Measurements from ENCODE around the gene CKLF.
A peak's percentile ranks its signal among the peaks of the same experiment; 100 is the strongest.
"Not testable (repeated sequence)": the region's sequence is repeated elsewhere in the genome, so short reads cannot be mapped to it uniquely, and the experiment has no call there.

CKLF gene

DNA sequence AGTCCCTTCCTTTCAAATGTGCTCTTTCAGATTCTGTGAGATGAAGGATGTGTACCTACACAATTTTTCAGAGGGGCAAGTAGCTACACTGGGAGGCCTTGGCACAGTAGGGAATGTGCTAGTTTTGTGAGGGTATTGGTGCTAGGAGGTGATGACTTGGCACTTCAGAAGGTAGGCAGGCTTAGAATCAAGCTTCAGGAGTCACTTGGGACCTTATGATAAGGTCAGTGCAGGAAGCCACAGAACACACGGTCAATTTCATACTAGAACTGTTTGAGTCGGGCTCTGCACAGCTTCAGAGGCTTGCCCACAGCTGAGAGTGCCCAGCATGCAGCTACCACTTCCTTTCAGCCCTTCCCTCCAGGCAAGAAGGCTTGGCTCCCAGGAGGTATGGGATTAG, 20.0 kb downstream of the CKLF start:
- DNase-seq: no peak

DNA sequence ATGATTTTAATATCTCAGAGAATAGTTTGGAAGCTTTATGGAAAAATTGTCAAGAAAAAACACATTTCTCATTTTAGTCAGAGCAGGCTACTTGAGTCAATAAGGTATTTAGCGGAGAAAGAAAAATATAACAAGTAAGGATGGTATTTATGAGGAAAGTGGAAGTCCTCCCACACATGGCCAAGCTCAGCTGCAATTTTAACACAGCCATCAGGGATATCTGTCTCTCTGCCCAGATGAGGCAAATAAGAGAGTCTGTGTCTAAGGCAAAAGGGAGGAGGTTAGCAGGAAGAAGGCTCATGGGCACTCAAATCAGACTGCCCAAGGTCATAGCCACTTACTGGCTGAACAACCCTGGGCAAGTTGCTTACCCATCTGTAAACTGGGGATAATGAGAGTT, 21.7 kb downstream of the CKLF start:
- no peak for DNase-seq

DNA sequence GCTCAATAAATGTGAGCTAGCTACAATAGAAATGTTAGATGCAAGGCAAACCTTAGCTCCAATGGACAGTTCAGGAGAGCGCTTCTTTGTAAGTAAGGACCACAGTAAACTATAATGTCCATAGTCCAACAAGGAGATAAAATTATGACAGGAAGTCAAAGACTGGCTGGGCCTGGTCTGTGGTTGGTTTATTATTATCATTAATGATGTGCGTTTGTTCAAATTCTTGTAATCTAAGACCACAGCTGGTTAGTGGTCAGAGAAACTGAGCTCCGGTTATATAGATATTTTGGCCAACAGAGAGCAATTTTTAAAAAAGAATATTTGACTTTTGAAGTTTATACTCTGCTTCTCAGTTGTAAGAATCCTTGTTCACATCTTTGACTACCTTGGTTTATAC, 22.2 kb downstream of the CKLF start:
- DNase-seq: no peak

DNA sequence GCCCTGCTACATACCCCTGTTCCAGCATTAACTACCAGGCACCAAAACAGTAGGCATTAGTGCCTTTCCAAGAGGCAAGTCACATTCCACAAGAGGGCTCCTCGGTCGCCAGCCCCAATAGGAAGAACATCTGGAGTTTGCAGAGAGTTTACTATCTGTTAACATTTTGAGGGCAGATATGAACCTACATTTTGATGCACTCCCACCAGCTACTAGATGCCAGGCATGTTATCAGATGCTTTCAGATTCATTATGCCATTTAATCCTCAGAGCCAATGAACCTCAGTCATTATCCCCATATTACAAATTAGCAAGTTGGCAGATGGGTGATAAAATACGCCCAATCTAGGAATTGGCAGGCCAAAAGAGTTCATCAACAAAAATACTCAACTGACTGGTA, 22.7 kb downstream of the CKLF start:
- no peak for DNase-seq

DNA sequence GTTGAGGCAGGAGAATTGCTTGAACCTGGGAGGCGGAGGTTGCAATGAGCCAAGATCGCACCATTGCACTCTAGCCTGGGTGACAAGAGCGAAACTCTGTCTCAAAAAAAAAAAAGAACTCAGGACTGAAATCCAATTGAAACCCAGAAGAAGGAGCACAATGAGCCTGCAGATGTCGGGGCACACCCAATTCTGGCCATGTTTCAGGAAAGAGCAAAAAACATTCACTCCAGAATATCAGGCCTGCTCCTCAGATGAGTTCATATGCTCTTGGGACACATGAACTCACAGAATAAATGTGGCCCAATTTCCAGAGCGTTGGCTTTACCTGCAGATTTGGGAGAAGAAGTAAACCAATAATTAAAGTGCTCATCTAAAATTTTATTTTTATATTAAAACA, 23.9 kb downstream of the CKLF start:
- no peak for DNase-seq

DNA sequence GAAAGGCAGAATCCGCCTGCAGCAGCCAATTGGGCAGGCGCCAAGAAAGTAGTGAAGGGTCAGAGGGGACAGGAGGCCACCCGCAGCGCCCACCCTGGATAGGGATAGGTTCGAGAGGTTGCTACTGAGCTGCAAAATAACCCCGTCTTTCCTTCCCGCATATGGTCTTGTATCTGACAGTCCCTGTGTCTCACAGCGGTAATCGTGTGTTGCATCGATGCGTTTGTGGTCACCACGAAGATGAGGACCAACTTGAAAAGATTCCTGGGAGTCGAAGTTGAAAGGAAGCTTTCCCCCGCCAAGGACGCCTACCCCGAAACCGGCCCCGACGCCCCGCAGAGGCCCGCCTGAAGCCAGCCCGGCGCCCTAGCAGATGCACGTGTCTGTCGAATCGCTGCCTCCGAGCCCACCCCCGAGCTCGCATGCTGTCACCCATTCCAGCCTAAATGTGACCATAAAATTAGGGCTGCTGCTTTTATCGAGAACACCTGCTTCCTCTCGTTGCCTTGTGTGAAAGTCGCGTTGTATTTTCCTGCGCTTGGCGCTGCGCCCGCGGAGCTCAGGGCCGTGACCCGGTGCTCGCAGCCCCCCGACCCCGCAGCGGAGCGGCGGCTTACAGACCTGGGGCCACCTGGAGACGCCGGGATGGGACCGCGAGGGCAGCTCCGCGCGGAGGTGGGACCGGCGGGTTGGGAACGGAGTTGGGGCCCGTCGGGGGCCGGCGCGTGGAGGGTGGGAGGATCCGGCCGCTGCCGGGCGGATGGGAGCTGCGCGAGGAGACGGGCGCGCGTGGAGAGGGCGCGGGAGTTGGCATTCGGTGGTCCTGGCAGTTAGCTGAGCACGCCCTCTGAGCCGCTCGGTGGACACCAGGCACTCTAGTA, 26.5 kb downstream of the CKLF start, which contains the start of gene CMTM2:
Gene CMTM2, plus strand, starts transcription at position 813 of the 881 bp plus-strand sequence. CDS start 145 bp downstream, outside the sequence.
- peak; percentile 77 for DNase-seq

DNA sequence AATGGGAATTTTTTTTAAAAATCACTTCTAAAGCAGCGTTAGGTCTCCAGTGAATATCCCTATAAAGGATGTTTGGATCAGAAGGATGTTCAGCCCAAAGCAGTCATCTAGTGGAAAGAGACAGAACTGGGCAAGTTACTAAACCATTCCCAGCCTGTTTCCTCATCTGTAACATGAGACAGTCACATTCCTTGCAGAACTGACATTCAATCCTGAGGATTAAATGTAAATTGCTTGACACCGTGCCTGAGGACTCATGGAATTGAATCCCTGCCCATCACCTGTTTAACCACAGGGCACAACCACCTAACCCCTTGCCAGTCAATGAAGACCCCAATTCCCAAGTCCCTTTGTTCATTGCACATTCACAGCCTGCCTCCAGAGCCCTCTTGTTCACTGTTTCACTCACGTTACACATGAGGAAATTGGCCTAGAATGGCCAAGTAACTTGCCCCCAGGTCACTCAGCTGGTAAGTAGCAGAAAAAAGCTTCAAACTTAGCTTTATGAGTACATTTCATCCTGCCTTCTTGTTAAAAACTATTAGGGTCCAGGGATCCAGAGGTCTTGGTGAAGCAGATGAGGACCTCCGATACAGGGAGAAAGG, 28.3 kb downstream of the CKLF start:
- DNase-seq: peak; percentile 41

DNA sequence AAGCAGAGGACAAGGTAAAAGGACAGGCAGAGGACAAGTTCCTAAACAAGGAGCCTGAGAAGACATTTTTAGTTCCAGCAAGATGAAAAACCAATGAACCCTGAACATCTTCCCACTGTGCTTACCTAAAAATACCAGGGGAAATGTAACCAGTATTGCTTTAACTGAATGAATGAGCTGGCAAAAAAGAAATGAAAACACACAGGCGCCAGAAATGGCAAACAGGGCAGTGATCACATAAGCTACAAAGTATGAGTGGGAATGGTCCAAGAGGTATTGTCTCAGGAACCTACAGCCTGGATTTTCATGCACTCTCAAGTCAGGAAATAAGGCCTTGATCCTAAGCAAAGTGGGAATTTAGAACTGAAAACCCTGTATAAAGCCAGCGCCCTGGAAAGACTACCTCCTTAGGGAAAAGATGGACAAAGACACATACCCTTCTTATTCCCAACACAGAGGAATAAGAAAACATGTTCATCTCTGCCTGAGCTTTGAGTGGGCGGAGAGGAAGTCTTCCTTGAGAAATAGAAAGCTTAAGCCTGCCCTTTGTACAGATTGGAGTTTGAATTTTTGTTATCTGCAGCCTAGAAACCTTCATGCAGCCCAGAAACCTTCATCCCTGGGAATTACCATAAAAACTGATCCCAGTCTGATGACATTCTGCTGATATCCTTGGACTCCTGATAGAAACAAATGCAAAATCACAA, 29.0 kb downstream of the CKLF start:
- no peak for DNase-seq

DNA sequence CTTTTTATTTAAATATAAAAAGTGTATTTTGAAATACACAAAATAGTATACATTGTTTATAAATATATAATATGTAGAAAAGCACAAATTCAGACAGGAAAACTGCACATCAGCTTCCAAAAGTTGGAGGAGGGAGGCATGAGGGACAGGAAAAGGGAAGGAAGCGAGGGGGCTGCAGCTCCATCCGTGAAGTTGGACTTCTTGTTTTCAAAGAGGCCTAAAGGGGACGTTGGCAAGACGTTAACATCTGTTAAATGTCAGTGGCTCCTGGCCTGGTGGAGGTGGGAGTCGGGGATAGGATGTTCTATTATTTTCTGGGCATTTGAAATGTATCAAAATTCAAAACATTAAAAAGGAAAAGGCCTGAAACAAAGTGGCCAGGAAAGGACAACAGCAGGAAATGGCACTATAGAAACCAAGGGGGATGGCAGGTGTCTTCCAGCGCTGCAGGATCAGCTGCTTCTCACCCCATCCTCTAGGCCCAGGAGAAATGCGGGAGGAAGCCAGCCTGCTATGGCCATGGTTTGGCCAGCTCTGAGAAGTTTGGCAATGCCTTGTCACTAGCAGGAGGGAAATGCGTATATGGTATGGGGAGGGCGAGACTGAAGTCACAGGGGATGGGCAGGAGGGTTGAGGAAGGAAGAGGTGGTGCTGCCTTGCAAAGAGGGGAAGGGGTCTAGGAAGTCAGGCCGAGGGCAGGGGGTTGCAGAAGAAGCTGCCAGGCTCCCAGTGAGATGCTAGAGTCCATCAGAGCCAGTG, 33.3 kb downstream of the CKLF start:
- no peak for DNase-seq

DNA sequence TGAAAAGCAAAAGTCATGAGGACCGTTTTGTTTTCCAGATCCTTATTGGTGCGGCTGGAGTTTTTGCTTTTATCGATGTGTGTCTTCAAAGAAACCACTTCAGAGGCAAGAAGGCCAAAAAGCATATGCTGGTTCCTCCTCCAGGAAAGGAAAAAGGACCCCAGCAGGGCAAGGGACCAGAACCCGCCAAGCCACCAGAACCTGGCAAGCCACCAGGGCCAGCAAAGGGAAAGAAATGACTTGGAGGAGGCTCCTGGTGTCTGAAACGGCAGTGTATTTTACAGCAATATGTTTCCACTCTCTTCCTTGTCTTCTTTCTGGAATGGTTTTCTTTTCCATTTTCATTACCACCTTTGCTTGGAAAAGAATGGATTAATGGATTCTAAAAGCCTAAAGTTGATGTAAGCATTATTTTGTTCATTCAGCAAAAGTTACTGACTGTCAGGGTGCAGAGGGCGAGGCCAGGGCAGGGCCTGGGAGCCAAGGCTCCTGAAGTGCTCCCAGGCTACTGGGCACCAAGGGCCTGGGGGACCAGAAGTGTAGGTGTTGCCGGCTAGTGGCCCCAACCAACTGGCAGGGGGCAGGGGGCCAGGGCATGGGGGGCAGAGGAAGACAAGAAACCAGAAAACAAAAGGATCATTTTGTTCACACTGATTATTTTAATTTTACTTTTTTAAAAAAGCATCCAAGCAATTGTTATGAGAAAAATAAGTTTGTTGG, 35.7 kb downstream of the CKLF start:
- no peak for DNase-seq

DNA sequence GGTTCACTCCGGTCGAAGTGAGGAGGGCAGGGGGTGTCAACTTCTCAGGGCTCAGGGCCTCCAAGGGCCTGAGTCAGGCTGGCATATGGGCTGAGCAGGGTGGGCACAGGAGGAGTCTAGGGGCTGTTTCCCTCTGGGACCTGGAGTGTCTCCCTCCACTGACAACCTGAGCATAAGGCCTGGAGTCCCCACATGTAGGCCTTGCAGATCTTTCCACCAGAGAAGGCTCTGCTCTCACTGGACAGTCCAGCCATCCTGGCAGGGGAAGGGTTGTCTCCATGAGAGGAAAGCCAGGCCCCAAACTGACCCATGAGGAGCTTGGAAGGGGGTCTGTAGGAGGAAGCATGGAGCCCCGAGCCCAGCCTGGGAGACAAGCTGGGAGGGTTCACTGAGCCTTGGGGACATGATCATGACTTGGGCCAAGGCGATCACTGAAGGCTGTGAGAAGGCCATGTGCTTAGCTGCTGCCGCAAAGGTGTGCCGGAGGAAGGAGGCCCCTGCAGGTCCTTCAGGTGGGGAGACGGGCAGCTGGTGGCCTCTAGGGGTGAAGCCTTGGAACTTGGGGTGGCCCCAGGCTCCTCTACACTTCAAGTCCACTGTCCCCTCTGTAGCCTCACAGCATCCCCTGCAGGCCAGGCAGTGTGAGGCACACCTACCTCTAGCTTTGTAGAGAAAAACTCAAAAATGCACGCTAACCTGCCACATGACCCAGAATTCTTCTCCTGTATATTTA, 36.8 kb downstream of the CKLF start:
- no peak for DNase-seq

DNA sequence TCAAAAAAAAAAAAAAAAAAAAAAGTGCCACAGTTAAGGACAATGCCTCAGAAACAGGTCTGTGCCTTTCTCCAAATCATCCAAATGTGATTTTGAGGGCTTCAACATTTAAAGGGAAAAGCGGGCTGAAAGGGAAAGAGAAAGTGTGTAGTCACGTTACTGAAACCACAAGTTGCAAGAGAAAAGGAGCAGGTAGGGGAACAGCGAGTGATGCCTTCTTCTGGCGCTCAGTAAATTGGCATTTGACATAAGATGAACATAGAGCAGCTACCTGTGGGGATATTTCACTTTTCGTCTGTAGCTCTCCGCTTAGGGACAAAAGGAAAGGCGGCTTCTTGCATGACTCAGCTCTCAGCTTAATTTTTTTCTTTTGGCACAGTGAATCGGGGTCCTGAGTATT, 37.9 kb downstream of the CKLF start:
- DNase-seq: no peak

DNA sequence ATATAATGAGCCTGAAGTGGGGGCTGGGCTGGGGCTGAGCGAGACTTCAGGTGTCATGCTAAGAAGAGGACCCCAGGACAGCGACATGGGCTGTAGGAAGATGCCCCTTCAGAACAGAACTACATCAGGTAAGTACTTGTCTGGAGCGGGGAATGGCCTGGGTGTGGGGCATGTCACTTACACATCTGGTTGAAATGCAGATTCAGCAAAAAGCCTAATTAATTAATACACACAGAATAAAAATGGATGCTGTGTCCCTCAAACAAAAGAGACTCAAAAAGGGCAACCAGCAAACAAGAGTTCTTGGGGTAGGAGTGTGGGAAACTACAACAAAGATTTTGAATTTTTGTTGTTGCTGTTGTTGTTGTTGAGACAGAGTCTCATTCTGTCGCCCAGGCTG, 38.6 kb downstream of the CKLF start:
- DNase-seq: no peak

DNA sequence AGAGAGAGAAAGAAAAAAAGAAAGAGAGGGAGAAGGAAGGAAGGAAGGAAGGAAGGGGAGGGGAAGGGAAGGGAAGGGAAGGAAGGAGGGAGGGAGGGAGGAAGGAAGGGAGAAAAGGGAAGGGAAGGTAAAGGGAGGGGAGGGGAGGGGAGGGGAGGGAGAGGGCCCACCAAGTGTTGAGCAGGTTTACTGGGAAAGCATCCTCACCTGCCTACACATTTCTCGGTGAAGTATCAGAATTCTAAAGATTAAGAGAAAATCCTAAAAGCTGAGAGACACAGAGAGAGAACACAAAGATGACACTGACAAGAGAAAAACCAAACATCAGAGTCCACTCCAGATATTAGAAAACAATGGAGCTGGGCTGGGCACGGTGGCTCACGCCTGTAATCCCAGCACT, 39.9 kb downstream of the CKLF start:
- no peak for DNase-seq

DNA sequence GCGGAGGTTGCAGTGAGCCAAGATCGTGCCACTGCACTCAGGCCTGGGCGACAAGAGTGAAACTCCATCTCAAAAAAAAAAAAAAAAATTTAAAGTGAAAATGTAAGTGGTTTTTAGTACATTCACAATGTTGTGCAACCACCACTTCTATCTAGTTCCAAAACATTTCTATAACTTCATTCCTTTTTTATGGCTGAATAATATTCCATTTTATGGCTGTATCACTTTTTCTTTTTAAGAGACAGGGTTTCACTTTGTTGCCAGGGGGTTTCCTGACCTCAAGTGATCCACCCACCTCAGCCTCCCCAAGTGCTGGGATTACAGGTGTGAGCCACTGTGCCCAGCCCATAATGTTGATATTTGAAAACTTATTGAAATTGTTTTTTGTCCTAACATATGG, 40.4 kb downstream of the CKLF start:
- no peak for DNase-seq

DNA sequence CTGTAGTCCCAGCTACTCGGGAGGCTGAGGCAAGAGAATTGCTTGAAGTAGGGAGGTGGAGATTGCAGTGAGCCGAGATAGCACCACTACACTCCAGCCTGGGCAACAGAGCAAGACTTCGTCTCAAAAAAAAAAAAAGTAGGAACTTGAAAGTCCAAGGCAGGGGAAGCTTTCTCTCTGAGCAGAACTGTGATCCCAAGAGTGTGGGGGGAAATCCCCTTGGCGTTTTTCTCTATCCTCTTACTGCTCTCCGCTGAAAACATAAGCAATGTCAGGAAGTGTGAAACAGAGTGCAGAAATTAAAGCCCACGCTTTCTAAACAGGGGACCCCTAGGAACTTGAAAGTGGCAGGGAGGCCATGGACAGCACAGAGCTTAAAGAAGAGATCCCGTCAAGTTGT, 42.4 kb downstream of the CKLF start:
- no peak for DNase-seq

DNA sequence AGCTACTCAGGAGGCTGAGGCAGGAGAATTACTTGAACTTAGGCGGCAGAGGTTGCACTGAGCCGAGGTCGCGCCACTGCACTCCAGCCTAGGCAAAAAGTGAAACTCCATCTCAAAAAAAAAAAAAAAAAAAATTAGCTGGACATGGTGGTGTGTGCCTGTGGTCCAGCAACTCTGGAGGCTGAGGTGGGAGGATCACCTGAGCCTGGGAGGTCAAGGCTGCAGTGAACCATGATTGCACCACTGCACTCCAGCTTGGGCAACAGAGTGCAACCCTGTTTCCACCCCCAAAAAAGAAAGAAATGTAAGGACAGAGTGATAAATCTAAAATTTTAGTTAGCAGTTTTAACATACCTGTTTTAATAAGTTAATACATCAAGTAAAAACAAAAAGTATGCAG, 44.2 kb downstream of the CKLF start:
- DNase-seq: not testable (repeated sequence)

DNA sequence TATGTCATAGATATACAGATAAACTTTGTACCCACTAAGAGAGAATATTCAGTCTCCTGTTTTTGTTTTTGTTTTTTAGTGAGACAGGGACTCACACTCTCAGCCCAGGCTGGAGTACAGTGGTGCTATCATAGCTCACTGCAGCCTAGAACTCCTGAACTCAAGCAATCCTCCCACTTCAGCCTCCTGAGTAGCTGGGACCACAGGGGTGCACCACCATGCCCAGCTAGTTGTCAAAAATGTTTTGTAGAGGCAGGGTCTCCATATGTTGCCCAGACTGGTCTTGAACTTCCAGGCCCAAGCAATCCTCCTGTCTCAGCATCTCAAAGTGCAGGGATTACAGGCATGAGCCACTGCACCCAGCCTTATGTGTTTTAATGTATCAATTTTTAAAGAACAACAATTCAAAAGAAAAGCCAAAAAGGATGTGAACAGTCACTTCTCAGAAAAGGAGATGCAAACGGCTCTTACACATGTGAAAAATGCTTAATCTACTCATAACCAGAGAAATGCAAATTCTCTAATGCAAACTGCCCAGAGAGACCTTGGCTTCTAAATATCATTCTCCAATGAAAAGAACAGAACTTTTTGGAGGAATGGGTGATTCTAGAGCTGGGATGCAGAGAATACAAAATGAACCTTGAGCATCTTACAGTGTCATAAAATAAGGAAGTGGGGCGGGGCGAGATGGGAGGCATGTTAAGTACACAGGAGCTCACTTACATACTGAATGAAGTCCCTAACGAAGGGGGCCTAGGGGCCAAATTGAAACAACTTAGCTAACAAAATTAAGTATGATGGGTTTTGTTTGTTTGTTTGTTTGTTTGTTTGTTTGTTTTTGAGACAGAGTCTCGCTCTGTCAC, 44.8 kb downstream of the CKLF start:
- DNase-seq: no peak

DNA sequence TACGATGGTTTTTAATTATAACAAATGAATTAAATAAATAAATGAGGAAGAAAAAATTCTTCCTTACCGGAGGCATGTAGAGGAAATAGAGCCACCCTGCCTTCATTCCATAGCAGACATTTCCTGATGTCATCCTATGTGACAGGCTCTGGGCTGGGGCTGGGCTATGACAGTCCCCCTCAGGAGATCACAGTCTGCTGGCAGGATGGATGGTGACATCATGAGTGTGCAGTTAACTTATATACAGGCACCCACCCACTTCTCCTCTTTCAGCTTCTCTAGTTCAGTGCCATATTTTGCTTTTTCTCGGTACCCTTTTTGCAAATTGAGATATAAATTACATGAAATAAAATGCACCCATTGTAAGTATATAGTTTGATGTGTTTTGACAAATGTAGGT, 45.7 kb downstream of the CKLF start:
- DNase-seq: no peak

DNA sequence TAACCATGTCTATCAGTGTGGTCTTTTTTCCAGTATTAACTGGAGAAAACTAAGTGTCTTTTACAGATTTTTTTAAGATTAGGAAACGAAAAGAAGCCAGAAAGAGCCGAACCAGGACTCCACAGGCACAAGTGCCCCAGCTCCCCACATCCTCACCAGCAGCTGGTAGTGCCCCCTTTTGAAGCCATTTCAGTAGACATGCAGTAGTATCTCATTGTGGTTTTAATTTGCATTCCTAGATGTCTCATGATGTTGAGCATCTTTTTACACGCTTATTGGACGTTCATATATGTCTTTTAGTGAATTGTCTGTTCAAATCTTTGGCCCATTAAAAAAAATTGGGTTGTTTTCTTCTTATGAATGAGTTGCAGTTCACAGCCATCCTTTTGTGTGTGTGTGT, 47.4 kb downstream of the CKLF start:
- DNase-seq: no peak

DNA sequence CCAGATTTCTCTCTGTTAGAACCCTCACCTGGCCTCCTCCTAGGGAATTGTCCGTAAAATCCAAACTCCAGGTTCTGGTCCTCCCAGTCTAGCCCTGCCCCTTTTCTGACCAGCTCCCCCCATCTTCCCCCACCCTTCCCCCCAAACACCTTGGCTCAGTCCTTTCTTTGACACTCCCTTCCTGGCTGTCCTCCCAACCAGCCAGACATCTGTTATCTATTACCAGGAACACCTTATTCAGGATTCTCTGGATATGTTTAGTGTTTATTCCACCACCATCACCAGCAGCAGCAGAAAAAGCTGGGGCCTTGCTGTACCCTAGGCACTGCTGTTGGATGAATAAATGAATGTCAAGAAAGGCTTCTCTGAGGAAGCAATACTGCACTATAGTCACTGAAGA, 48.1 kb downstream of the CKLF start:
- DNase-seq: no peak

All from eye (tissue), 1 donor.